ENCODE measurements around the gene AUTS2.

Gene AUTS2

GRCh38 chr7:70616211-70616610 lies 1017.9 kb downstream of the AUTS2 start:
- no peak for DNase-seq (ENCODE audit: low read depth, low spot score)
- no peak overlapping the region for H3K9ac ChIP-seq (ENCODE audit: insufficient read length, low read depth)

GRCh38 chr7:70616821-70617220 lies 1018.5 kb downstream of the AUTS2 start:
- no peak for DNase-seq (ENCODE audit: low read depth, low spot score)
- no peaks in the 10 kb centered on the region for H3K36me3 ChIP-seq (ENCODE audit: insufficient read depth, insufficient read length, low read length)
- no peak overlapping the region for H3K4me3 ChIP-seq (ENCODE audit: insufficient read length, low read depth)
- H3K9me3 ChIP-seq (ENCODE audit: insufficient read depth, low read length) = no peaks in the 10 kb centered on the region
- TF ChIP-seq SUZ12 (IDR thresholded peaks at IDR 0.05; ENCODE audit: extremely low read depth, insufficient read depth, insufficient read length) = no peak
- TF ChIP-seq ZNF274 (IDR thresholded peaks at IDR 0.05; ENCODE audit: low read depth, low read length) = no peak
- no peak for TF ChIP-seq YY1 (IDR thresholded peaks at IDR 0.05; ENCODE audit: insufficient read depth, insufficient read length)
- peaks cover 7% of the 10 kb centered on the region for H3K4me1 ChIP-seq (ENCODE audit: insufficient read depth, insufficient read length)
- no peaks in the 10 kb centered on the region for H3K27me3 ChIP-seq (ENCODE audit: insufficient read depth, insufficient read length)
- no peak overlapping the region for H3K9ac ChIP-seq (ENCODE audit: insufficient read length, low read depth)

More at GRCh38 chr7:70616211-70616610, 1017.9 kb downstream of the AUTS2 start:
- no peak overlapping the region for H3K4me3 ChIP-seq (ENCODE audit: insufficient read length, low read depth)
- TF ChIP-seq YY1 (IDR thresholded peaks at IDR 0.05; ENCODE audit: insufficient read depth, insufficient read length) (no peak), ZNF274 (IDR thresholded peaks at IDR 0.05; ENCODE audit: low read depth, low read length) (no peak), SUZ12 (IDR thresholded peaks at IDR 0.05; ENCODE audit: extremely low read depth, insufficient read depth, insufficient read length) (no peak)
- H3K4me1 ChIP-seq (ENCODE audit: insufficient read depth, insufficient read length) = peaks cover 7% of the 10 kb centered on the region
- H3K36me3 ChIP-seq (ENCODE audit: insufficient read depth, insufficient read length, low read length) = no peaks in the 10 kb centered on the region
- H3K9me3 ChIP-seq (ENCODE audit: insufficient read depth, low read length) = no peaks in the 10 kb centered on the region
- H3K27me3 ChIP-seq (ENCODE audit: insufficient read depth, insufficient read length) = no peaks in the 10 kb centered on the region

- Histone ChIP-seq H3K4me3 (ENCODE audit: insufficient read length, low read depth) (no peak overlapping the region), H3K27me3 (ENCODE audit: insufficient read depth, insufficient read length) (no peaks in the 10 kb centered on the region), H3K36me3 (ENCODE audit: insufficient read depth, insufficient read length, low read length) (no peaks in the 10 kb centered on the region), H3K9ac (ENCODE audit: insufficient read length, low read depth) (no peak overlapping the region), H3K9me3 (ENCODE audit: insufficient read depth, low read length) (no peaks in the 10 kb centered on the region), H3K4me1 (ENCODE audit: insufficient read depth, insufficient read length) (peaks cover 7% of the 10 kb centered on the region)
- TF ChIP-seq SUZ12 (IDR thresholded peaks at IDR 0.05; ENCODE audit: extremely low read depth, insufficient read depth, insufficient read length) (no peak), YY1 (IDR thresholded peaks at IDR 0.05; ENCODE audit: insufficient read depth, insufficient read length) (no peak), ZNF274 (IDR thresholded peaks at IDR 0.05; ENCODE audit: low read depth, low read length) (no peak)
- DNase-seq (ENCODE audit: low read depth, low spot score) = no peak
Measured at GRCh38 chr7:70618020-70618551, 1019.8 kb downstream of the AUTS2 start.

GRCh38 chr7:70619130-70619529 lies 1020.9 kb downstream of the AUTS2 start:
- H3K27me3 ChIP-seq (ENCODE audit: insufficient read depth, insufficient read length) = no peaks in the 10 kb centered on the region
- no peaks in the 10 kb centered on the region for H3K9me3 ChIP-seq (ENCODE audit: insufficient read depth, low read length)
- no peak overlapping the region for H3K9ac ChIP-seq (ENCODE audit: insufficient read length, low read depth)
- H3K4me1 ChIP-seq (ENCODE audit: insufficient read depth, insufficient read length) = peaks cover 7% of the 10 kb centered on the region
- DNase-seq (ENCODE audit: low read depth, low spot score) = no peak
- H3K4me3 ChIP-seq (ENCODE audit: insufficient read length, low read depth) = no peak overlapping the region
- no peak for TF ChIP-seq ZNF274 (IDR thresholded peaks at IDR 0.05; ENCODE audit: low read depth, low read length)
- TF ChIP-seq SUZ12 (IDR thresholded peaks at IDR 0.05; ENCODE audit: extremely low read depth, insufficient read depth, insufficient read length) = no peak
- TF ChIP-seq YY1 (IDR thresholded peaks at IDR 0.05; ENCODE audit: insufficient read depth, insufficient read length) = no peak
- no peaks in the 10 kb centered on the region for H3K36me3 ChIP-seq (ENCODE audit: insufficient read depth, insufficient read length, low read length)

- H3K27me3 ChIP-seq (ENCODE audit: insufficient read depth, insufficient read length) = no peaks in the 10 kb centered on the region
- TF ChIP-seq SUZ12 (IDR thresholded peaks at IDR 0.05; ENCODE audit: extremely low read depth, insufficient read depth, insufficient read length) (no peak), ZNF274 (IDR thresholded peaks at IDR 0.05; ENCODE audit: low read depth, low read length) (no peak), YY1 (IDR thresholded peaks at IDR 0.05; ENCODE audit: insufficient read depth, insufficient read length) (no peak)
- no peak overlapping the region for H3K9ac ChIP-seq (ENCODE audit: insufficient read length, low read depth)
- no peak for DNase-seq (ENCODE audit: low read depth, low spot score)
- H3K4me3 ChIP-seq (ENCODE audit: insufficient read length, low read depth) = no peak overlapping the region
- no peaks in the 10 kb centered on the region for H3K36me3 ChIP-seq (ENCODE audit: insufficient read depth, insufficient read length, low read length)
- H3K9me3 ChIP-seq (ENCODE audit: insufficient read depth, low read length) = no peaks in the 10 kb centered on the region
- H3K4me1 ChIP-seq (ENCODE audit: insufficient read depth, insufficient read length) = peaks cover 5% of the 10 kb centered on the region
Measured at GRCh38 chr7:70619659-70620058, 1021.4 kb downstream of the AUTS2 start.

- peaks cover 2% of the 10 kb centered on the region for H3K4me1 ChIP-seq (ENCODE audit: insufficient read depth, insufficient read length)
- no peaks in the 10 kb centered on the region for H3K9me3 ChIP-seq (ENCODE audit: insufficient read depth, low read length)
- H3K9ac ChIP-seq (ENCODE audit: insufficient read length, low read depth) = no peak overlapping the region
- no peak for TF ChIP-seq ZNF274 (IDR thresholded peaks at IDR 0.05; ENCODE audit: low read depth, low read length)
- no peak for TF ChIP-seq SUZ12 (IDR thresholded peaks at IDR 0.05; ENCODE audit: extremely low read depth, insufficient read depth, insufficient read length)
- TF ChIP-seq YY1 (IDR thresholded peaks at IDR 0.05; ENCODE audit: insufficient read depth, insufficient read length) = no peak
- no peak for DNase-seq (ENCODE audit: low read depth, low spot score)
- no peaks in the 10 kb centered on the region for H3K27me3 ChIP-seq (ENCODE audit: insufficient read depth, insufficient read length)
- H3K36me3 ChIP-seq (ENCODE audit: insufficient read depth, insufficient read length, low read length) = no peaks in the 10 kb centered on the region
- H3K4me3 ChIP-seq (ENCODE audit: insufficient read length, low read depth) = no peak overlapping the region
Measured at GRCh38 chr7:70620333-70621055, 1022.2 kb downstream of the AUTS2 start.

- TF ChIP-seq YY1 (IDR thresholded peaks at IDR 0.05; ENCODE audit: insufficient read depth, insufficient read length) = no peak
- no peak for TF ChIP-seq SUZ12 (IDR thresholded peaks at IDR 0.05; ENCODE audit: extremely low read depth, insufficient read depth, insufficient read length)
- no peak for TF ChIP-seq ZNF274 (IDR thresholded peaks at IDR 0.05; ENCODE audit: low read depth, low read length)
- H3K9me3 ChIP-seq (ENCODE audit: insufficient read depth, low read length) = no peaks in the 10 kb centered on the region
- H3K36me3 ChIP-seq (ENCODE audit: insufficient read depth, insufficient read length, low read length) = no peaks in the 10 kb centered on the region
- H3K27me3 ChIP-seq (ENCODE audit: insufficient read depth, insufficient read length) = no peaks in the 10 kb centered on the region
- H3K9ac ChIP-seq (ENCODE audit: insufficient read length, low read depth) = no peak overlapping the region
- no peak overlapping the region for H3K4me3 ChIP-seq (ENCODE audit: insufficient read length, low read depth)
- no peak for DNase-seq (ENCODE audit: low read depth, low spot score)
- H3K4me1 ChIP-seq (ENCODE audit: insufficient read depth, insufficient read length) = peaks cover 2% of the 10 kb centered on the region
Measured at GRCh38 chr7:70621954-70622600, 1023.8 kb downstream of the AUTS2 start.
